Mammary epithelial cell (primary cell): ENCODE measurements around the gene RIBC2.

Experiments
- EZH2 ChIP-seq: IDR thresholded peaks from 2 replicates; pipeline ENCODE4 v1.6.1; 2012; ENCODE audit warnings: low read length, inconsistent platforms, borderline replicate concordance
- TF ChIP-seq, protein P1 (sequence below), 2 donors: IDR thresholded peaks in 1 of 2; conservative IDR thresholded peaks in 1 of 2; 2 replicates each; pipeline ENCODE4 v1.5.1; 2011 to 2012; ENCODE audit warnings: inconsistent platforms in 2 of 2, low read length in 2 of 2, mild to moderate bottlenecking in 2 of 2, control low read depth in 1 of 2, low read depth in 1 of 2; ENCODE audit not compliant: insufficient read depth in 1 of 2; ENCODE audit errors: extremely low read depth in 1 of 2

DNA sequence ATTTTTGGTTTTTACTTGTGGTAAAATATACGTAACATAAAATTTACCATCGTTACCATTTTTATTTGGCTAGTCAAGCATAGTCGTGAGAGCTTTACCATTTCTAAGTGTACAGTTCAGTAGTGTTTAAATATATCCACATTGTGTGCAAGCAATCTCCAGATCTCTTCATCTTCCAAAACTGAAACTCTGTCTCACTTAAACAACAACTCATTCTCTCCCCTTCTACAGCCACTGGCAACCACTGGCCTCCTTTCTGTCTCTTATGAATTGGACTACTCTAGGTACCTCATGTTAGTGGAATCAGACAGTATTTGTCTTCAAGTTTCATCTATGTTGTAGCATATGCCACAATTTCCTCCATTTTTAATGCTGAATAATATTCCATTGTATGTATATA lies 37.5 kb upstream of the RIBC2 start:
- TF ChIP-seq EZH2: no peak
- TF ChIP-seq, protein P1, sequence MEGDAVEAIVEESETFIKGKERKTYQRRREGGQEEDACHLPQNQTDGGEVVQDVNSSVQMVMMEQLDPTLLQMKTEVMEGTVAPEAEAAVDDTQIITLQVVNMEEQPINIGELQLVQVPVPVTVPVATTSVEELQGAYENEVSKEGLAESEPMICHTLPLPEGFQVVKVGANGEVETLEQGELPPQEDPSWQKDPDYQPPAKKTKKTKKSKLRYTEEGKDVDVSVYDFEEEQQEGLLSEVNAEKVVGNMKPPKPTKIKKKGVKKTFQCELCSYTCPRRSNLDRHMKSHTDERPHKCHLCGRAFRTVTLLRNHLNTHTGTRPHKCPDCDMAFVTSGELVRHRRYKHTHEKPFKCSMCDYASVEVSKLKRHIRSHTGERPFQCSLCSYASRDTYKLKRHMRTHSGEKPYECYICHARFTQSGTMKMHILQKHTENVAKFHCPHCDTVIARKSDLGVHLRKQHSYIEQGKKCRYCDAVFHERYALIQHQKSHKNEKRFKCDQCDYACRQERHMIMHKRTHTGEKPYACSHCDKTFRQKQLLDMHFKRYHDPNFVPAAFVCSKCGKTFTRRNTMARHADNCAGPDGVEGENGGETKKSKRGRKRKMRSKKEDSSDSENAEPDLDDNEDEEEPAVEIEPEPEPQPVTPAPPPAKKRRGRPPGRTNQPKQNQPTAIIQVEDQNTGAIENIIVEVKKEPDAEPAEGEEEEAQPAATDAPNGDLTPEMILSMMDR (conservative IDR thresholded peaks at IDR 0.05 in 1 of 2, IDR thresholded peaks at IDR 0.05 in 1 of 2; ENCODE audit: extremely low read depth in 1 of 2, insufficient read depth in 1 of 2, low read depth in 1 of 2, low read length in 2 of 2): no peak
